Mammary epithelial cell (primary cell): ENCODE measurements around the gene GPR179.

Experiments
- EZH2 ChIP-seq: IDR thresholded peaks from 2 replicates; pipeline ENCODE4 v1.6.1; 2012; ENCODE audit warnings: low read length, inconsistent platforms, borderline replicate concordance
- TF ChIP-seq, protein P1 (sequence below), 2 donors: IDR thresholded peaks in 1 of 2; conservative IDR thresholded peaks in 1 of 2; 2 replicates each; pipeline ENCODE4 v1.5.1; 2011 to 2012; ENCODE audit warnings: inconsistent platforms in 2 of 2, low read length in 2 of 2, mild to moderate bottlenecking in 2 of 2, control low read depth in 1 of 2, low read depth in 1 of 2; ENCODE audit not compliant: insufficient read depth in 1 of 2; ENCODE audit errors: extremely low read depth in 1 of 2

GRCh38 chr17:38353086-38353604 lies 9.4 kb upstream of the GPR179 start:
- TF ChIP-seq, protein P1, sequence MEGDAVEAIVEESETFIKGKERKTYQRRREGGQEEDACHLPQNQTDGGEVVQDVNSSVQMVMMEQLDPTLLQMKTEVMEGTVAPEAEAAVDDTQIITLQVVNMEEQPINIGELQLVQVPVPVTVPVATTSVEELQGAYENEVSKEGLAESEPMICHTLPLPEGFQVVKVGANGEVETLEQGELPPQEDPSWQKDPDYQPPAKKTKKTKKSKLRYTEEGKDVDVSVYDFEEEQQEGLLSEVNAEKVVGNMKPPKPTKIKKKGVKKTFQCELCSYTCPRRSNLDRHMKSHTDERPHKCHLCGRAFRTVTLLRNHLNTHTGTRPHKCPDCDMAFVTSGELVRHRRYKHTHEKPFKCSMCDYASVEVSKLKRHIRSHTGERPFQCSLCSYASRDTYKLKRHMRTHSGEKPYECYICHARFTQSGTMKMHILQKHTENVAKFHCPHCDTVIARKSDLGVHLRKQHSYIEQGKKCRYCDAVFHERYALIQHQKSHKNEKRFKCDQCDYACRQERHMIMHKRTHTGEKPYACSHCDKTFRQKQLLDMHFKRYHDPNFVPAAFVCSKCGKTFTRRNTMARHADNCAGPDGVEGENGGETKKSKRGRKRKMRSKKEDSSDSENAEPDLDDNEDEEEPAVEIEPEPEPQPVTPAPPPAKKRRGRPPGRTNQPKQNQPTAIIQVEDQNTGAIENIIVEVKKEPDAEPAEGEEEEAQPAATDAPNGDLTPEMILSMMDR (conservative IDR thresholded peaks at IDR 0.05 in 1 of 2, IDR thresholded peaks at IDR 0.05 in 1 of 2; ENCODE audit: extremely low read depth in 1 of 2, insufficient read depth in 1 of 2, low read depth in 1 of 2, low read length in 2 of 2), result no peak
- no peak for TF ChIP-seq EZH2
